HFFc6 (cell line): ENCODE measurements around the gene IL1F10. TPM values are rescaled to one million over a fixed set of nuclear protein-coding genes. Genes with fewer than 3 reads are reported as not detected.

ENCODE experiments used
- DNase-seq: peaks from one replicate; pipeline ENCODE4 v3.0.0-alpha.2; 2018
- H3K27ac Mint-ChIP-seq: 2 replicates; pipeline ENCODE4 v1.8.0; 2020; ENCODE audit warnings: mild to moderate bottlenecking, mixed read lengths
- H3K27me3 Mint-ChIP-seq: 2 replicates; pipeline ENCODE4 v1.8.0; 2021; ENCODE audit warnings: mild to moderate bottlenecking, moderate library complexity, mixed read lengths; ENCODE audit not compliant: insufficient read depth
- H3K36me3 Mint-ChIP-seq: 2 replicates; pipeline ENCODE4 v1.8.0; 2021; ENCODE audit warnings: low read depth, mixed read lengths
- H3K4me1 Mint-ChIP-seq: 2 replicates; pipeline ENCODE4 v1.8.0; 2020; ENCODE audit warnings: low read depth, mixed read lengths
- H3K4me3 Mint-ChIP-seq: 2 replicates; pipeline ENCODE4 v1.8.0; 2020; ENCODE audit warnings: mild to moderate bottlenecking, moderate library complexity, mixed read lengths
- H3K9me3 Mint-ChIP-seq: 2 replicates; pipeline ENCODE4 v1.8.0; 2020; ENCODE audit warnings: mild to moderate bottlenecking, mixed read lengths
- CTCF ChIP-seq: fragments of 200-600 bp; sonication (generic); IDR thresholded peaks from 2 replicates; pipeline ENCODE4 v1.5.0; 2021; ENCODE audit warnings: antibody characterized with exemption, mild to moderate bottlenecking
- total RNA-seq, 6 experiments: library from RNA; stranded (reverse); fragmentation: NEBNext Ultra II Directional; extraction: Animal tissue kit (Norgen Biotek cat#: 25700); gene quantifications; 2 replicates in 1 of 6; 3 replicates in 5 of 6; pipeline ENCODE4 v1.2.3, GENCODE V29; 2021

IL1F10 gene
- total RNA-seq, 6 experiments from 2014 or later, result not detected

GRCh38 chr2:113069676-113070605 lies 2.2 kb downstream of the IL1F10 start:
- H3K4me1 Mint-ChIP-seq, result peaks cover 17% of the 10 kb centered on the region
- no peak overlapping the region for H3K27ac Mint-ChIP-seq
- peaks cover 18% of the 10 kb centered on the region for H3K27me3 Mint-ChIP-seq
- no peak for TF ChIP-seq CTCF
- DNase-seq, result no peak
- peaks cover 3% of the 10 kb centered on the region; the same call in 1 of the 2 replicates for H3K9me3 Mint-ChIP-seq
- no peak overlapping the region for H3K4me3 Mint-ChIP-seq
- no peaks in the 10 kb centered on the region for H3K36me3 Mint-ChIP-seq

- H3K4me1 Mint-ChIP-seq, result peaks cover 17% of the 10 kb centered on the region
- H3K9me3 Mint-ChIP-seq, result no peaks in the 10 kb centered on the region
- no peak overlapping the region for H3K4me3 Mint-ChIP-seq
- no peak overlapping the region for H3K27ac Mint-ChIP-seq
- no peaks in the 10 kb centered on the region for H3K36me3 Mint-ChIP-seq
- H3K27me3 Mint-ChIP-seq, result peaks cover 21% of the 10 kb centered on the region
- no peak for DNase-seq
- no peak for TF ChIP-seq CTCF
Observed at GRCh38 chr2:113070606-113070975, 2.8 kb downstream of the IL1F10 start.

- no peak for TF ChIP-seq CTCF
- peaks cover 33% of the 10 kb centered on the region for H3K27me3 Mint-ChIP-seq
- H3K4me3 Mint-ChIP-seq, result no peak overlapping the region
- H3K4me1 Mint-ChIP-seq, result peaks cover 17% of the 10 kb centered on the region
- H3K27ac Mint-ChIP-seq, result no peak overlapping the region
- H3K36me3 Mint-ChIP-seq, result no peaks in the 10 kb centered on the region
- no peak for DNase-seq
- H3K9me3 Mint-ChIP-seq, result no peaks in the 10 kb centered on the region
Observed at GRCh38 chr2:113072584-113072983, 4.8 kb downstream of the IL1F10 start.

GRCh38 chr2:113073325-113073834 lies 5.6 kb downstream of the IL1F10 start:
- no peak for DNase-seq
- no peak overlapping the region for H3K4me3 Mint-ChIP-seq
- peaks cover 33% of the 10 kb centered on the region for H3K27me3 Mint-ChIP-seq
- peaks cover 25% of the 10 kb centered on the region for H3K4me1 Mint-ChIP-seq
- no peak overlapping the region for H3K27ac Mint-ChIP-seq
- no peaks in the 10 kb centered on the region for H3K9me3 Mint-ChIP-seq
- H3K36me3 Mint-ChIP-seq, result no peaks in the 10 kb centered on the region
- no peak for TF ChIP-seq CTCF

- Mint-ChIP-seq H3K36me3 (no peaks in the 10 kb centered on the region), H3K27ac (no peak overlapping the region), H3K4me3 (no peak overlapping the region), H3K27me3 (peaks cover 36% of the 10 kb centered on the region), H3K4me1 (peaks cover 16% of the 10 kb centered on the region), H3K9me3 (no peaks in the 10 kb centered on the region)
- no peak for TF ChIP-seq CTCF
- DNase-seq, result no peak
Observed at GRCh38 chr2:113075030-113075429, 7.3 kb downstream of the IL1F10 start.
